HG03097 (cell line): Measurements from ENCODE around the gene HM13.
"Not testable (repeated sequence)": the region's sequence is repeated elsewhere in the genome, so short reads cannot be mapped to it uniquely, and the experiment has no call there.

Experiments used
- ATAC-seq: cut with Tn5 transposase; IDR thresholded peaks from one replicate; pipeline ENCODE4 v1.9.1; 2021; ENCODE audit not compliant: unreplicated experiment, low FRiP score

Gene HM13

GRCh38 chr20:31564284-31564683 is 50.0 kb downstream of the HM13 start:
- ATAC-seq: no peak

GRCh38 chr20:31565699-31566318 is 51.6 kb downstream of the HM13 start:
- no peak for ATAC-seq

GRCh38 chr20:31566319-31566657 is 52.0 kb downstream of the HM13 start:
- ATAC-seq: no peak

- ATAC-seq: no peak
Measured at GRCh38 chr20:31566658-31567379, 52.6 kb downstream of the HM13 start.

- no peak for ATAC-seq
Measured at GRCh38 chr20:31567380-31567720, 53.1 kb downstream of the HM13 start.

- no peak for ATAC-seq
Measured at GRCh38 chr20:31568041-31568731, 53.9 kb downstream of the HM13 start.

GRCh38 chr20:31568773-31569162 is 54.5 kb downstream of the HM13 start:
- no peak for ATAC-seq

GRCh38 chr20:31569163-31570020 is 55.1 kb downstream of the HM13 start:
- ATAC-seq: no peak

GRCh38 chr20:31570021-31570463 is 55.8 kb downstream of the HM13 start:
- no peak for ATAC-seq

- no peak for ATAC-seq
Measured at GRCh38 chr20:31570735-31571617, 56.7 kb downstream of the HM13 start.

GRCh38 chr20:31572042-31572700 is 57.9 kb downstream of the HM13 start:
- no peak for ATAC-seq

GRCh38 chr20:31572701-31573554 is 58.7 kb downstream of the HM13 start:
- ATAC-seq: peak; percentile 82

GRCh38 chr20:31573555-31574321 is 59.5 kb downstream of the HM13 start:
- ATAC-seq: no peak

GRCh38 chr20:31574986-31575385 is 60.7 kb downstream of the HM13 start:
- not testable (repeated sequence) for ATAC-seq

- ATAC-seq: no peak
Measured at GRCh38 chr20:31576751-31577150, 62.5 kb downstream of the HM13 start.

- ATAC-seq: no peak
Measured at GRCh38 chr20:31577194-31577593, 63.0 kb downstream of the HM13 start.

GRCh38 chr20:31578448-31579138 is 64.4 kb downstream of the HM13 start:
- ATAC-seq: no peak
